K562 (cell line): Measurements from ENCODE around the gene KLB.
"Not testable (repeated sequence)": the region's sequence is repeated elsewhere in the genome, so short reads cannot be mapped to it uniquely, and the experiment has no call there.

Experiments
- MIER1 ChIP-seq: fragments of 450-650 bp; IDR thresholded peaks from 2 replicates; pipeline ENCODE4 v1.6.1; 2016; ENCODE audit warnings: antibody characterized with exemption, mild to moderate bottlenecking, low read depth
- TF ChIP-seq, protein P1 (sequence below): sonication (generic); formaldehyde crosslinking; IDR thresholded peaks from 2 replicates; pipeline ENCODE4 v1.8.0; 2022; ENCODE audit warnings: mild to moderate bottlenecking, missing genetic modification reagents

DNA sequence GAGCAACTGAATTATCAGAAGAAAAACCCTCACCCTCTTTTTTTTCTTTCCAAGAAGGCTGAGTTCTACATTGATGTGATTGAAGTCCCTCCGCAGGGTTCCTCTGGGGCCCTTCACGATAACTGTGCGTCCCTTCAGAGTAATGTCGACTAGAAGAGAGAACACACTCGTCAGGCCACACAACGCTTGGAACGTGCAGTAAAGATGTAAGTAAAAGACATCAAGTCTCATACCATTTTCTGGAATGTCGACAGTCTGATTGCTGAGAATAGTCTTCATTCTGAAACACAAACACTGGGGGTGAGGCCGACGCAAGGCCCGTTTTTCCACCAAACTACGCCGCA, 51.4 kb downstream of the KLB start:
- TF ChIP-seq, protein P1, sequence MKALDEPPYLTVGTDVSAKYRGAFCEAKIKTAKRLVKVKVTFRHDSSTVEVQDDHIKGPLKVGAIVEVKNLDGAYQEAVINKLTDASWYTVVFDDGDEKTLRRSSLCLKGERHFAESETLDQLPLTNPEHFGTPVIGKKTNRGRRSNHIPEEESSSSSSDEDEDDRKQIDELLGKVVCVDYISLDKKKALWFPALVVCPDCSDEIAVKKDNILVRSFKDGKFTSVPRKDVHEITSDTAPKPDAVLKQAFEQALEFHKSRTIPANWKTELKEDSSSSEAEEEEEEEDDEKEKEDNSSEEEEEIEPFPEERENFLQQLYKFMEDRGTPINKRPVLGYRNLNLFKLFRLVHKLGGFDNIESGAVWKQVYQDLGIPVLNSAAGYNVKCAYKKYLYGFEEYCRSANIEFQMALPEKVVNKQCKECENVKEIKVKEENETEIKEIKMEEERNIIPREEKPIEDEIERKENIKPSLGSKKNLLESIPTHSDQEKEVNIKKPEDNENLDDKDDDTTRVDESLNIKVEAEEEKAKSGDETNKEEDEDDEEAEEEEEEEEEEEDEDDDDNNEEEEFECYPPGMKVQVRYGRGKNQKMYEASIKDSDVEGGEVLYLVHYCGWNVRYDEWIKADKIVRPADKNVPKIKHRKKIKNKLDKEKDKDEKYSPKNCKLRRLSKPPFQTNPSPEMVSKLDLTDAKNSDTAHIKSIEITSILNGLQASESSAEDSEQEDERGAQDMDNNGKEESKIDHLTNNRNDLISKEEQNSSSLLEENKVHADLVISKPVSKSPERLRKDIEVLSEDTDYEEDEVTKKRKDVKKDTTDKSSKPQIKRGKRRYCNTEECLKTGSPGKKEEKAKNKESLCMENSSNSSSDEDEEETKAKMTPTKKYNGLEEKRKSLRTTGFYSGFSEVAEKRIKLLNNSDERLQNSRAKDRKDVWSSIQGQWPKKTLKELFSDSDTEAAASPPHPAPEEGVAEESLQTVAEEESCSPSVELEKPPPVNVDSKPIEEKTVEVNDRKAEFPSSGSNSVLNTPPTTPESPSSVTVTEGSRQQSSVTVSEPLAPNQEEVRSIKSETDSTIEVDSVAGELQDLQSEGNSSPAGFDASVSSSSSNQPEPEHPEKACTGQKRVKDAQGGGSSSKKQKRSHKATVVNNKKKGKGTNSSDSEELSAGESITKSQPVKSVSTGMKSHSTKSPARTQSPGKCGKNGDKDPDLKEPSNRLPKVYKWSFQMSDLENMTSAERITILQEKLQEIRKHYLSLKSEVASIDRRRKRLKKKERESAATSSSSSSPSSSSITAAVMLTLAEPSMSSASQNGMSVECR = not testable (repeated sequence)
- not testable (repeated sequence) for TF ChIP-seq MIER1
